Heart right ventricle (tissue), 16 donors: ENCODE results near the gene TAF8. TPM values are rescaled to one million over a fixed set of nuclear protein-coding genes. Genes with fewer than 3 reads are reported as not detected.
A peak's percentile ranks its signal among the peaks of the same experiment; 100 is the strongest.

Experiments
- ATAC-seq, 8 donors: fragments of 200-7000 bp; cut with Tn5 transposase; one replicate each; pipeline ENCODE4 v1.9.1; 2020; ENCODE audit warnings: mild to moderate bottlenecking in 8 of 8, moderate library complexity in 8 of 8, moderate number of reproducible peaks in 1 of 8
- DNase-seq, 2 donors: peaks; one replicate each; pipeline ENCODE4 v3.0.0-alpha.2; 2020
- H3K27ac ChIP-seq, 10 donors: fragments of 200-600 bp; sonication (generic) in 2 of 10; one replicate each; pipeline versions ENCODE4 v1.5.0 to v1.8.0; 2020 to 2022; ENCODE audit warnings: mild to moderate bottlenecking in 3 of 10
- H3K27me3 ChIP-seq, 7 donors: fragments of 200-600 bp; one replicate each; pipeline ENCODE4 v1.8.0; 2021 to 2022; ENCODE audit warnings: mild to moderate bottlenecking in 2 of 7
- H3K36me3 ChIP-seq, 9 donors: fragments of 200-600 bp; sonication (generic) in 1 of 9; one replicate each; pipeline versions ENCODE4 v1.5.0 to v1.8.0; 2020 to 2022; ENCODE audit warnings: mild to moderate bottlenecking in 2 of 9
- H3K4me1 ChIP-seq, 9 donors: fragments of 200-600 bp; sonication (generic) in 1 of 9; one replicate each; pipeline versions ENCODE4 v1.5.0 to v1.8.0; 2020 to 2022; ENCODE audit warnings: mild to moderate bottlenecking in 4 of 9
- H3K4me3 ChIP-seq, 10 donors: fragments of 200-600 bp; sonication (generic) in 2 of 10; one replicate each; pipeline versions ENCODE4 v1.5.0 to v1.8.0; 2020 to 2022; ENCODE audit warnings: mild to moderate bottlenecking in 7 of 10, moderate library complexity in 2 of 10
- H3K9me3 ChIP-seq, 11 donors: fragments of 200-600 bp in 10 of 11; sonication (generic) in 2 of 11; one replicate each; pipeline versions ENCODE4 v1.5.0 to v1.8.0; 2013 to 2022; ENCODE audit warnings: mild to moderate bottlenecking in 2 of 11, control low read depth in 1 of 11, moderate library complexity in 1 of 11
- CTCF ChIP-seq, 9 donors: fragments of 200-600 bp; sonication (generic) in 2 of 9; IDR thresholded peaks; one replicate each; pipeline versions ENCODE4 v1.5.0 to v1.8.0; 2021 to 2022; ENCODE audit warnings: antibody characterized with exemption in 9 of 9, mild to moderate bottlenecking in 5 of 9, moderate library complexity in 1 of 9
- WGBS, 2 donors: extraction: QIAGEN DNeasy Blood & Tissue Kit; methylation state at CpG; one replicate each; pipeline ENCODE4 v1.1.7; 2013; ENCODE audit warnings: inconsistent platforms in 1 of 2; 5-methylcytosine and 5-hydroxymethylcytosine counted together
- intact Hi-C, 10 donors: fragments of 100-400 bp; cut with DNase I; formaldehyde crosslinking; loops; one replicate each; pipeline versions ENCODE4 v1.11.1 to v1.14.2; 2022
- polyA plus RNA-seq, 2 donors: library from polyadenylated mRNA; stranded (reverse); fragments of 200-250 nt; gene quantifications; one replicate each; pipeline ENCODE4 v1.2.3, GENCODE V29; 2013
- total RNA-seq, 10 donors: library from RNA; stranded (reverse); fragmentation: NEBNext Ultra II Directional in 3 of 10; extraction: Animal tissue kit (Norgen Biotek cat#: 25700) in 3 of 10; gene quantifications; one replicate each; pipeline versions ENCODE4 v1.2.1 to v1.2.4, GENCODE V29; 2021 to 2023
- donor health status: Arrhythmogenic right ventricular cardiomyopathy.
- donor health status: ischemic (EF 13 %, LVEDD 7.1; RV severe dilation, severe dysfunction).
- donor health status: healthy with polysubstance abuse.
- donor health status: DM: no; HTN: yes; CAD: no.
- donor health status: DM: no; HTN: no; CAD: no.
- donor health status: ischemic (EF 25% LVEDD 6.9; RV normal size, moderate dysfunction).
- donor health status: ischemic (EF 25% LVEDD 5.7; RV mildly dilated, moderate dysfunction).
- donor health status: healthy.
- donor health status: DM: yes; HTN: yes; CAD: no.
- donor health status: Ischemic cardiomyopathy.
- donor health status: ischemic (EF 35%, LVEDD 5.7; RV mildly dilated, moderate dysfunction).
- donor health status: nonischemic (EF 11% LVEDD 7.7; RV severe dilation, severe dysfunction).
- donor health status: DM: yes; HTN: yes; CAD: no.
- donor health status: PGD.
- donor health status: ischemic (EF 29% LVEDD 5.4; RV normal size, mild dysfunction).
- donor health status: nonischemic (EF 23%, LVEDD 6.1; RV moderate dilation, normal function).

Gene TAF8
- total and polyA plus RNA-seq, 12 donors = 15.2 to 38.1 (median 30.1) TPM

- Histone ChIP-seq H3K27me3 (no peaks in the 10 kb centered on the region), H3K9me3 (no peaks in the 10 kb centered on the region), H3K4me1 (peaks cover 0 to 25% (median 9%) of the 10 kb centered on the region in 9 donors), H3K4me3 (no peak overlapping the region), H3K36me3 (no peaks in the 10 kb centered on the region), H3K27ac (no peak overlapping the region)
- no peak for DNase-seq
- no peak for ATAC-seq
- peak in 1 of 9 donors; percentile 4 for TF ChIP-seq CTCF (IDR thresholded peaks at IDR 0.05)
- 75 to 78% methylated on average over 10 of the region's 10 CpGs for WGBS, 2 donors
- intact Hi-C loops = no loop called here
Measured at GRCh38 chr6:42095776-42096541, 45.6 kb downstream of the TAF8 start.

- WGBS, 2 donors = 61 to 67% methylated on average over 13 of the region's 13 CpGs
- H3K27ac ChIP-seq = peak overlapping the region in 2 of 10 donors; percentile 16 to 82
- H3K36me3 ChIP-seq = no peaks in the 10 kb centered on the region
- no peak for ATAC-seq
- H3K4me1 ChIP-seq = peaks cover 3 to 29% (median 15%) of the 10 kb centered on the region in 9 donors
- DNase-seq = no peak
- intact Hi-C loops = no loop called here
- H3K27me3 ChIP-seq = peaks cover 0 to 7% (median 0%) of the 10 kb centered on the region in 7 donors
- TF ChIP-seq CTCF (IDR thresholded peaks at IDR 0.05) = no peak
- no peaks in the 10 kb centered on the region for H3K9me3 ChIP-seq
- H3K4me3 ChIP-seq = no peak overlapping the region
Measured at GRCh38 chr6:42099340-42100028, 49.2 kb downstream of the TAF8 start.

- ATAC-seq (no peak), DNase-seq (no peak)
- intact Hi-C loops = no loop called here
- Histone ChIP-seq H3K4me1 (peaks cover 3 to 33% (median 16%) of the 10 kb centered on the region in 9 donors), H3K9me3 (no peaks in the 10 kb centered on the region), H3K4me3 (no peak overlapping the region), H3K36me3 (no peaks in the 10 kb centered on the region), H3K27me3 (peaks cover 0 to 14% (median 1%) of the 10 kb centered on the region in 7 donors), H3K27ac (peak overlapping the region in 4 of 10 donors; percentile 9 to 82 (median 24))
- WGBS, 2 donors = 68 to 69% methylated on average over 14 of the region's 14 CpGs
- no peak for TF ChIP-seq CTCF (IDR thresholded peaks at IDR 0.05)
Measured at GRCh38 chr6:42100029-42100901, 49.9 kb downstream of the TAF8 start.

GRCh38 chr6:42101186-42101657 lies 50.9 kb downstream of the TAF8 start:
- Histone ChIP-seq H3K27ac (peak overlapping the region in 4 of 10 donors; percentile 24 to 82 (median 40)), H3K27me3 (peaks cover 0 to 17% (median 4%) of the 10 kb centered on the region in 7 donors), H3K4me1 (peaks cover 3 to 33% (median 16%) of the 10 kb centered on the region in 9 donors), H3K9me3 (no peaks in the 10 kb centered on the region), H3K4me3 (no peak overlapping the region), H3K36me3 (no peaks in the 10 kb centered on the region)
- no peak for TF ChIP-seq CTCF (IDR thresholded peaks at IDR 0.05)
- no peak for DNase-seq
- intact Hi-C loops = no loop called here
- peak in 4 of 8 donors; percentile 4 to 58 (median 25) for ATAC-seq
- 80 to 82% methylated on average over 8 of the region's 8 CpGs for WGBS, 2 donors
